ENCODE results near the gene LYPD1.
"Not testable (repeated sequence)": the region's sequence is repeated elsewhere in the genome, so short reads cannot be mapped to it uniquely, and the experiment has no call there.

The LYPD1 gene

GRCh38 chr2:132669908-132670495 is at the start of gene LYPD1:
Gene LYPD1 (minus strand): TSS chr2:132670205. CDS start chr2:132669932, 273 bp downstream.
- no peak for DNase-seq (ENCODE audit: low read depth in 2 of 2)

DNA sequence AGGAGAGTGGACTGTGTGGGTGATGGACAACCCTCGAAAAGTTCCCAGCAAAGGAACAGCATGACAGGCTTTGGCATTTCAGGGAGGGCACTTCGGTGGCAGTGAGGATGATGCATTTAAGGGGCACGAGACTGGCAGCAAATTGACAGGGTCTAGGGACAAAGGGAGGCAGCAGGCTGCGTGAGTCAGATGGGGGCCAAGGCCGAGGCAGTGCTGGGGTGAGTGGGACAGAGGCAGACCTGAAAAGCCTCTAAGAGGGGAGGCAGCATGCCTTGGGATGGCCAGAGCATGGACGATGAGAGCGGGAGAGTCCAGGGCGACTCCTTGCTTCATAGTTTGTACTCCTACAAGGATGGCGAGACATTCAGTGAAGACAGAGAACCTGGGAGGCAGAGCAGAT is 49.5 kb upstream of the LYPD1 start:
- DNase-seq (ENCODE audit: low read depth in 2 of 2): no peak

- no peak for DNase-seq (ENCODE audit: low read depth in 2 of 2)
Observed at GRCh38 chr2:132716954-132717353, 46.9 kb upstream of the LYPD1 start.

- DNase-seq (ENCODE audit: low read depth in 2 of 2): no peak
Observed at GRCh38 chr2:132715386-132716351, 45.7 kb upstream of the LYPD1 start.

- no peak for DNase-seq (ENCODE audit: low read depth in 2 of 2)
Observed at GRCh38 chr2:132703396-132703795, 33.4 kb upstream of the LYPD1 start.

DNA sequence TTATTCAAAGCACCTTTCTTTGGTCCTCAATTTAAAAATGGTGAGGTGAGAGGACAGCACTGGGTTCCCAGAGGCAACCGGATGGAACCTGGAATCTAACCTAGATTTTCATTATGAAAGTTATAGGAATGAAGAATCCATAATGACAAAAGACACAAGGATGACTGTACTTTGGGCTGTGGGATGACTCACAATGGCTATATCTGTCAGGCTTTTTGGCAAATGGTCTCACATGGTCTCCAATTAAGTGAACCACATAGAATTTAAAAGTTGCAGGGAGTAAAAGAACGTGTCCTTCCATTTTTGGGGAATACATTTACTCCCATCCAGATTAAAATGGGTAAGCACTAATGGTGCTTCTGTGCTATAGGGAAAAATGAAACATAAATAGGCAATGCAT is 31.8 kb upstream of the LYPD1 start:
- no peak for DNase-seq (ENCODE audit: low read depth in 2 of 2)

GRCh38 chr2:132699802-132700201 is 29.8 kb upstream of the LYPD1 start:
- not testable (repeated sequence) for DNase-seq (ENCODE audit: low read depth in 2 of 2)

DNA sequence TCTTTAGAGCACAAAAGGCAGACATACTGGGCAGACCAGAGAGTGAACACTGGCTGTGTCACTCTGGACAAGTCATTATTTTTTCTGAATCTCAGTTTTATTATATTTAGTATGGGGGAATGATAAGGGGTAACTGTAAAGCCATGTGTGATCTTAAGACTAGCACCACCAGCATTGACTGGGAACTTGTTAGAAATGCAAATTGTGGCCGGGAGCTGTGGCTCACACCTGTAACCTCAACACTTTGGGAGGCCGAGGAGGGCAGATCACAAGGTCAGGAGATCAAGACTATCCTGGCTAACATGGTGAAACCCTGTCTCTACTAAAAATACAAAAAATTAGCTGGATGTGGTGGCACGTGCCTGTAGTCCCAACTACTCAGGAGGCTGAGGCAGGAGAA is 28.3 kb upstream of the LYPD1 start:
- DNase-seq (ENCODE audit: low read depth in 2 of 2): not testable (repeated sequence)

DNA sequence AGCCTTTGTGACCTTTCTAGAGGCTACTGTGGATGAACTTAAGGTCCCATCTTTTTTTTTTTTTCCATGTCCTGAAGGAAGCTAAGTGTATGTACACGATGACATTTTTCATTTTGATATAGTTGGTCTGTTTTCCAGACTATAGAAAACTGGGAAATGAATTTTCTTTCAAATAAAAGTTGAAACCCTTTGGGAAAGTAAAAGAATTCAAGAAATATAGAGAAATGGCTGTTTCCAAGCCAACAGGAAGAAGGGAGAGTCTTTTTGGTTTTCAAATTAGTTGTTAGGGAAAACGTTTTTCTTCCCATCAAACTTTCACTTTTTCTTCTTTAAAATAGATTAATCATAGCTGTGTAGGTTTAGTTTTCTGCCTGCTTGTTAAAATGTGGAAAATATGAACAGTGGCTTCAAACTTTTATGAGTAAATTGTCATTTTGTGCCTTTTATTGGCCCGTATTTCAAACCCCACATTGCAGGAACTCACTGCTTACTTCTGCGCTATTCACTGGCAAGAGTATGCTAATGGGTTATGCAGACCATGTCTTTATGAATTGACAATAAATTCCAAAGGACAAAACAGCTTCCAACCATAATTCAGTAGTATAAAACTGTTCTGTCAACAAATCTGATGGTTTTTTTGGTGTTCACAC is 27.7 kb upstream of the LYPD1 start:
- DNase-seq (ENCODE audit: low read depth in 2 of 2): no peak

- DNase-seq (ENCODE audit: low read depth in 2 of 2): no peak
Observed at GRCh38 chr2:132692816-132693215, 22.8 kb upstream of the LYPD1 start.

GRCh38 chr2:132691556-132691955 is 21.6 kb upstream of the LYPD1 start:
- no peak for DNase-seq (ENCODE audit: low read depth in 2 of 2)

GRCh38 chr2:132690664-132691303 is 20.8 kb upstream of the LYPD1 start:
- no peak for DNase-seq (ENCODE audit: low read depth in 2 of 2)

DNA sequence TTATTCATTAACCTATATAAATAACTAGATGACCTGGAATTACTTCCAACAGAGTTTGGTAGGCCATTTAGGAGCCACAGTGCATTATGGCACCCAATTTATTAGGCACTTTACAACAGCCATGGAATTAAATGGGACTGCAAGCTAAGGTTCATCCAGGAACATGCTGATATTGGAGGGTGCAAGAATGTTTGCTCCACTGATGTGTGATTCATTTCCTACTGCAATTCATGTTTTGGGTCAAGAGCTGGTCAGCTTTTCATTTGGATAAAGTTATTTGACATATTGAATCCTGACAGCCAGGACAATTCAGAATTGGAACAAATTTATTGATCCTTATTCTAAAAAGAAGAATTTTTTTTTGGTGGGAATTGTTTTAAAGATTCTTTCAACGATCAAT is 11.8 kb upstream of the LYPD1 start:
- no peak for DNase-seq (ENCODE audit: low read depth in 2 of 2)

DNA sequence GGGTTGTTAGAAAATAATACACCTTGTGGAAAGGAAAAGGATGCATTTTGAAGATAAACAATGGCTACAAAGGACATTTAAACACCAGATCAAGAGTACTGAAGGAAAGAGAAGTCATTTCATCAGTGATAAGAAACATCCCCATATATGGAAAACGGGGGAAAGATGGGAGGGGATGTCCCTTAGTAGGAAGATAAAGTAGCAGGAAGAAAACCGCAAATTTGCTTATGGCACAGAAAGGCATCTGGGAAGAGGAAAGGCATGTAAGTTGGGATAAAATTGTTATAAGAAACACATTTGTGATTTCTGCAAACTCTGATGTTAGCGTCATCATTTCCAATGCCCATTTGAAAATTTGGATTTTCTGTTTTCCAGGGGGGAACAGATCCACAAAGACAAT is 10.5 kb upstream of the LYPD1 start:
- DNase-seq (ENCODE audit: low read depth in 2 of 2): no peak

GRCh38 chr2:132678483-132678882 is 8.5 kb upstream of the LYPD1 start:
- no peak for DNase-seq (ENCODE audit: low read depth in 2 of 2)

DNA sequence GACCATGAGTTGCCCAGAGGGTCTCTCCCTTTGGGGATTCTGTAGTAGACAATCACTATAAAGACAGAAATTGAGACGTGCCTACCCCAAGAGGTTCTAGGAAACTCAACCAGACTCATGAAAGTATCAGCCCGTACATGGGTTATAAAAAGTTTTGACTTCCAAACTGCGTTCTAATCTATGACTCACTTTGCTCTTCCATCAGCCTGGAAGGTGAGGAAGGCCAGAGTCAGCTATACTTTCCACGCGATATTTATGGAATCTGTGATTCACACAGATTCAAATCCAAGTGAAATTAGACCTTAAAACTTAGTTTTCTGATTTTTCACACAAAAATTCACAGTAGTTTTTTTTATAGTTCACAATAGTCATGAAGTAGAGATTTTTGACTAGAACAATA is 7.7 kb upstream of the LYPD1 start:
- DNase-seq (ENCODE audit: low read depth in 2 of 2): no peak

DNA sequence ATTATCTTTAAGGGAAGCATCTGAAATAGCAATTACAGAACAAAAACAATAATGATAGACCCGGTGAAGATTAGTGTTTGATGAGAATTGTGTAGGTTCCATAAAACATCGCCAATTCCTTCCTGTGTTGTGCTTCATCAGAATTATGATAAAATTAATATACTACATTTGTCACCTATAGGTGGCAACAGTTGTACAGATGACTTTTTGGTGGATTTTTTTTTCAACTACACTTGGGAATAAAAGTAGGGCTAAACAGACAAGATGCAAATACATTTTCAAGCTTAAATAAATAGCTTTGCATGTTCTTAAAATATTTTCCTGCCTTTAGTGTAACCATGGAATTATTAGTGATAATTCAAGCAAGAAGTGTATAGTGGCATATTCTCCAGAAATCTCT is 7.0 kb upstream of the LYPD1 start:
- DNase-seq (ENCODE audit: low read depth in 2 of 2): no peak

GRCh38 chr2:132671151-132671835 is 1.3 kb upstream of the LYPD1 start:
- peak; percentile 73 to 80 for DNase-seq (ENCODE audit: low read depth in 2 of 2)

GRCh38 chr2:132670496-132671150 is 618 bp upstream of the LYPD1 start:
- no peak for DNase-seq (ENCODE audit: low read depth in 2 of 2)

- no peak for DNase-seq (ENCODE audit: low read depth in 2 of 2)
Observed at GRCh38 chr2:132668987-132669907, 758 bp downstream of the LYPD1 start.
